ENCODE results near the gene ESR2.
A peak's percentile ranks its signal among the peaks of the same experiment; 100 is the strongest.

The ESR2 gene

DNA sequence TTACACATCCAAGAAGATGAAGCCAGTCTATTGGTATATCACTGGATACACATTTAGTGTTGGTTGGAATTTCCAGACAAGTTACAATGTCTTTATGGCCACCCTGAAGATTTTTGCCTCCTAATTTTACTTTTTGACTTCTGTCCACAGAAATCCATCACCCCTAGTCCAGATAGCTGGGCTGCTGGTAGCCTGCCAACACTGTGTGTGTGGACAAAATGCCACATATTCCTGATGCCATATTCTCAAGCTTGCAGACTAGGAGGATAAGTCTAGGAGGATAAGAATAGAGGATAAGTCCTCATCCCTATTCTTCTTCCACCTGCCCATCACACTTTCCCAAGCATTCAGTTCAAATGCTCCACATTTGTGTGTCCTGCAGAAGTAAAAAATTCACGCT lies 4.6 kb downstream of the ESR2 start:
- Mint-ChIP-seq H3K4me1 (peaks cover 22% of the 10 kb centered on the region), H3K27ac (no peak overlapping the region), H3K9me3 (no peaks in the 10 kb centered on the region), H3K4me3 (no peak overlapping the region), H3K27me3 (peaks cover 15% of the 10 kb centered on the region)
- DNase-seq, result no peak
- ATAC-seq, result no peak

DNA sequence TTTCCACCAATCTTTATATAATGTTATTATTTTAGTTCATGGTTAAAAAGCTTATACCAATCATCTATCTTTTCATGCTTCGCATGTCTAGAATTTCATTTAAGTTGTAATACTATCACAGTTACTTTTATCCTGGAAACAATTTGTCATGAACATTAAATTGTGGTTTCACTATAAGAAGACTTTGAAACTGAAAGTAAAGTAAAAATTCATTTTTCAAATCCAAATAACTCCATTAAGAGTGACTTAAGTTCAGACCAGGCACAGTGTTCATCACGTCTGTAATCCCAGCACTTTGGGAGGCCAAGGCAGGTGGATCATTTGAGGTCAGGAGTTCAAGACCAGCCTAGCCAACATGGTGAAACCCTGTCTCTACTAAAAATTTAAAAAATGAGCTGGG lies 12.4 kb downstream of the ESR2 start:
- Mint-ChIP-seq H3K4me1 (peaks cover 28% of the 10 kb centered on the region), H3K27ac (peak overlapping the region; percentile 38 to 95), H3K27me3 (no peaks in the 10 kb centered on the region), H3K4me3 (peak overlapping the region; percentile 1 to 61), H3K9me3 (no peaks in the 10 kb centered on the region)
- DNase-seq, result no peak
- peak; percentile 34 for ATAC-seq

DNA sequence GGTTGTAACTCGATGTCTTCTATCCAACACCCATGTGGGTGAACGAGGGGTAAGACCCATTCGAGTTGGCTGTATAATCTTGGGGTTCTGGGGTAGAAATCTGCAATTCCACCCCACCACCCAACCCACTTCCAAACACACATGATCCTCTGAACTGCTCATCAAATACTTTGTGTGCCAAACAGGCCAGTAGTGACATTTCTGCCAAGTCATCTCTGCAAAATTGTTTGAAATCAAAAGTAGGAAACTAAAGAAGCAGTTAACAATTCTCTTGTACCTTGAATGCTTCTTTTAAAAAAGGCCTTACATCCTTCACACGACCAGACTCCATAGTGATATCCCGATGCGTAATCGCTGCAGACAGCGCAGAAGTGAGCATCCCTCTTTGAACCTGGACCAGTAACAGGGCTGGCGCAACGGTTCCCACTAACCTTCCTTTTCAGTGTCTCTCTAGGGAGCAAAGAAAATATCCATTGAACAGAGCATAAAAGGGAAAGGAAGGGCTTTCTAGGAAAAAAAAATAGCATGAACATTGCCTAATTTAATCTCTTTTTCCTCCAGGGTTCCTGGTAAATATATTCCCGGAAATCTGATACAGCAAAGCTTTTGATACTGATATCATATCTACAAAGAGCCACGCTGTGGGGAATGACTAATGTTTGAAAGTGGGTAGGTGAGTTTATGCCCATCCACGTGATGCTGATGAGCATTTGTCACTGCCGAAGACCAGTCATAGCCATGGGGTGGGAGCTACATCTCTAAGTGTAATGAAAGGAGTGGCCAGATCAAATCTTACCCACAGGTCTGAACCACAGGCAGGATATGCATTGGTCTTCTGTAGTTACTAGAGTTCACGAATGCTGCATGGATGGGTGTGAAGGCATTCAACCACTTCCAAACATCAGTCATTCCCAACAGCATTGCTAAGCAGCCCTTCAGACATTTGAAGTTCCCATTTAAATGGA lies 14.2 kb downstream of the ESR2 start:
- DNase-seq (peak; percentile 10 to 46), ATAC-seq (peak; percentile 97)
- H3K4me3 Mint-ChIP-seq, result peak overlapping the region in 1 of 2 donors; percentile 3
- peaks cover 28% of the 10 kb centered on the region for H3K4me1 Mint-ChIP-seq
- peak overlapping the region; percentile 37 to 60 for H3K27ac Mint-ChIP-seq
- no peaks in the 10 kb centered on the region for H3K27me3 Mint-ChIP-seq
- H3K9me3 Mint-ChIP-seq, result no peaks in the 10 kb centered on the region

DNA sequence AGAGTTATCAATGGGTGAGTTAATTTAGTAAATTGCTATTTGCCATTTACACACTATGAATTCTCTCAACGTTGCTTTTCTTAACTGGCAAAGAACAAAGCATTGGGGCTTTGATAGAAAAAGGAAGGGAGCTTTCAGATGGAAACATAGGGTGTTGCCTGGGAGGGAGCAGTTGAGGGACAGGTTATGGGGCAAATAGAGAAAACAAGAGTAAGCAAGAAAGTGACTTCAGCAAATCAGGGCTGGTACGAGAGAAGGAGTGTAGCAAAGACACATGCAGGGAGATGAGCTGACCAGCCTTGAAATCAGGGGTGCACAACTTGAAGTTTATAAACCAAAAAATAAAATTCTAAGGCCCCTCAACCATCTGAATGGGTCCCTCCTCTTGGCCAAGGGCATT lies 15.7 kb downstream of the ESR2 start:
- Mint-ChIP-seq H3K9me3 (no peaks in the 10 kb centered on the region), H3K27ac (peak overlapping the region in 1 of 2 donors; percentile 42), H3K4me1 (peaks cover 28% of the 10 kb centered on the region), H3K27me3 (no peaks in the 10 kb centered on the region), H3K4me3 (no peak overlapping the region)
- no peak for DNase-seq
- ATAC-seq, result no peak

DNA sequence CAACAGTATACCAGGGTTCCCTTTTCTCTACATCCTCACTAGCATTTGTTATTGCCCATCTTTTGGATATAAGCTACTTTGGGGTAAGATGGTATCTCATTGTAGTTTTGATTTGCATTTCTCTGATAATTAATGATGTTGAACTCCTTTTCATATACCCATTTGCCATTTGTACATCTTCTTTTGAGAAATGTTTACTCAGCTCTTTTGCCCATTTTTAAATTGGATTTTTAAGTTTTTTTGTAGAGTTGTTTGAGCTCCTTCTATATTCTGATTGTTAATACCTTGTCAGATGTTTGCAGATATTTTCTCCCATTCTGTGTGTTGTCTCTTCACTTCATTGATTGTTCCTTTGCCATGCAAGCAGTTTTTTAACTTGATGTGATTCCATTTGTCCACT lies 22.2 kb downstream of the ESR2 start:
- DNase-seq, result no peak
- Mint-ChIP-seq H3K9me3 (no peaks in the 10 kb centered on the region), H3K4me1 (peaks cover 15% of the 10 kb centered on the region), H3K27ac (no peak overlapping the region), H3K4me3 (no peak overlapping the region), H3K27me3 (peaks cover 7% of the 10 kb centered on the region)
- no peak for ATAC-seq

DNA sequence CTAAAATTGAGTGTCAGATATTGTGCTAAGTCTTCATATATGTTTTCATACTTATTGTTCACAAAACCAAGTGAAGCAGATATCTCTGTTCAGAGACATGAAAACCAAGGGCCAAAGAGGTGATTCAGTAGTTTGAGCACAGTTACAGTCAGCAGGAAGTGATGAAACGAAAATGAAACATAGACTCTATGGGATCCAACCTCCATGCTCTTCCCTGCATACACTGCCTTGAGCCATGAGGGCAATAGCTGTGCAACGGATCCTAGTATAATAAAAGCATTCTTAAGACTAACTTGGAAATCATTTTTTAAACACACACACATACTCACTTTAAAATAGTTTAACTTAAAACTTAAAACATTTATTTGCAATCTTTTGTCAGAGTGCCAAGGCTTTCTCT lies 27.9 kb downstream of the ESR2 start:
- no peaks in the 10 kb centered on the region for H3K9me3 Mint-ChIP-seq
- H3K4me1 Mint-ChIP-seq, result peaks cover 32% of the 10 kb centered on the region
- H3K27me3 Mint-ChIP-seq, result no peaks in the 10 kb centered on the region
- peak overlapping the region in 1 of 2 donors; percentile 5 for H3K27ac Mint-ChIP-seq
- ATAC-seq, result peak; percentile 78
- no peak for DNase-seq
- no peak overlapping the region for H3K4me3 Mint-ChIP-seq

DNA sequence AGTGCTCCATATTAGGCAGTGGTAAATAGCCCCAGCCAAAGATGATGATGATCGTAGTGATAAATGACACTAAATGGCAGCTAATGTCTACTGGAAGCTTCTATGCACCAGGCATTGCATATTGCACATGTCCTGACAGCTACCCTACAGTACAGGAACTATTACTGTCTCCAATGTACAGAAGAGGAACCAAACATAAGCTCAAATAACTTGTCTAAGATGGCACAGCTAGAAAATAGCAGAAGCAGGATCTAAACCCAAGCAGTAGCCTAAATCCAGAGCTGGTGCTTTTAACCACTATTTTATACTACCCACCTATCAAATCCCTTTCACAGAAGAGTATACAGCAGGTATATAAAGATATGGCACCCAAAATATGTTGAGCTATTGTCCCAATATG lies 28.9 kb downstream of the ESR2 start:
- Mint-ChIP-seq H3K4me1 (peaks cover 31% of the 10 kb centered on the region), H3K27me3 (no peaks in the 10 kb centered on the region), H3K4me3 (no peak overlapping the region), H3K27ac (no peak overlapping the region), H3K9me3 (no peaks in the 10 kb centered on the region)
- ATAC-seq (no peak), DNase-seq (no peak)

DNA sequence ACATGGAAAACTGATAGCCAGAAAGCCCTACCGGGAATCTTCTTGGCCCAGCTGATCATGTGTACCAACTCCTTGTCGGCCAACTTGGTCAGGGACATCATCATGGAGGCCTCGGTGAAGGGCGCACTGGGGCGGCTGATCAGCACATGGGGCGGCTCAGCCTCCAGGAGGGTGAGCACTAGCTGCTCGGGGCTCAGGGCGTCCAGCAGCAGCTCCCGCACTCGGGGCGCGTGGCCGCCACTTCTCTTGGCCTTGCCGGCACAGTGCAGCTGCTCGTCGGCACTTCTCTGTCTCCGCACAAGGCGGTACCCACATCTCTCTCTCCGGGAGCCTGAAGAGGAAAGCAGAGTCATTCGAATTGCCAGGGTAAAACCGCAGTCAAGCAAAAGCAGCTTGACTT lies 33.8 kb downstream of the ESR2 start:
- no peak for ATAC-seq

DNA sequence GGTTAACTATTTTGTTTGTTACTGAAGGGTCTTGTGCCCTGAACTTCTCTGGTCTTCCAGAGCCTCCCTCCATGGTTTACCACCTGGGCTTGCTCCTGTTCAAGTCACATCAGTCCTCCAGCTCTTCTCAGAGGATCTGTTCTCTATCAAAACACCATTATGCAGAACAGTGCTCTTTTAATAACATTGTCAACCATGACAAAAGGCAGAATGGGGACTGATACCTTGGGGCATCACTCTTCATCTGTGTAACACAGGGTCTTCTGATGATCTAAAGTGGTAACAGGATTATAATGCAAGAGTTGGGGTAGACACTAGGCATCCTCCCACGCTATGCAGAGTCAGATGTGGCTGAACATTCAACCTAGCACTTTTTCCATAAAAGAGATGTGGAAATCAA lies 38.4 kb downstream of the ESR2 start:
- Mint-ChIP-seq H3K27me3 (no peaks in the 10 kb centered on the region), H3K27ac (no peak overlapping the region), H3K4me1 (no peaks in the 10 kb centered on the region), H3K4me3 (no peak overlapping the region), H3K9me3 (no peaks in the 10 kb centered on the region)
- DNase-seq (no peak), ATAC-seq (no peak)

More for the DNA sequence above, 33.8 kb downstream of the ESR2 start:
- no peak overlapping the region for H3K27ac Mint-ChIP-seq
- no peaks in the 10 kb centered on the region for H3K9me3 Mint-ChIP-seq
- H3K4me3 Mint-ChIP-seq, result no peak overlapping the region
- H3K27me3 Mint-ChIP-seq, result no peaks in the 10 kb centered on the region
- DNase-seq, result no peak
- H3K4me1 Mint-ChIP-seq, result peaks cover under 1% of the 10 kb centered on the region

DNA sequence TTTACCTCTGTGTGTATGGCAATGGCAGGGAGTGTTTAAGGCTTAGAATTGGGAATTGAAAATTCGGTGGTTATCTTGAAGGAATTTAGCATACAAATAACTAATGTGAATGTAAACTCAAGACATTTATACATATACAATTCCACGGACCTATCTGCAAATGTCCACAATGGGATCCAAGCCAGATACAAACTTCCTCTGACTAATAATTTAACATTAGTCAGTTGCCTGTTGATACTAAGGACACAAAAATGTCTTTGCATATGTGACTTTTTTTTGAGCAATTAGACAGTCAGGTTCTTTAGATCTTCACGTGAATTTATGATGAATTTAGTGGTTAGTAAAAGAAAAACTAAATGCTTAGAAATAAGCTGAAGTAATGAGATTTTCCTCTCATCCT lies 40.5 kb downstream of the ESR2 start:
- DNase-seq (no peak), ATAC-seq (no peak)
- no peaks in the 10 kb centered on the region for H3K27me3 Mint-ChIP-seq
- H3K27ac Mint-ChIP-seq, result no peak overlapping the region
- H3K9me3 Mint-ChIP-seq, result no peaks in the 10 kb centered on the region
- no peak overlapping the region for H3K4me3 Mint-ChIP-seq
- no peaks in the 10 kb centered on the region for H3K4me1 Mint-ChIP-seq

DNA sequence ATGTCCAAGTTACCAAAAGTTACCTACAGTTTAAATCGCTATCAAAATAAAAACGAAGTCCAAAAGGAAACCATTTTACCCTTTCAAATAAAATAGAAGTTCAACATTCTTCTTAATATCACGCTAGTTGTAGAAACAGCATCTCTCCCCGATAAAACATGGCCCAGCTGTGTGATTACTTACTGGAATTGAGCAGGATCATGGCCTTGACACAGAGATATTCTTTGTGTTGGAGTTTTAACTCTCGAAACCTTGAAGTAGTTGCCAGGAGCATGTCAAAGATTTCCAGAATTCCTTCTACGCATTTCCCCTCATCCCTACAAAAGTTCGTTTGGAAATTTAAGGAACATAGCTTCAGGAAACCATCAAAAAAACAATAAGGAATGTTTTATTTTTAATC lies 44.8 kb downstream of the ESR2 start:
- ATAC-seq (no peak), DNase-seq (no peak)
- no peak overlapping the region for H3K27ac Mint-ChIP-seq
- no peaks in the 10 kb centered on the region for H3K4me1 Mint-ChIP-seq
- H3K9me3 Mint-ChIP-seq, result no peaks in the 10 kb centered on the region
- no peak overlapping the region for H3K4me3 Mint-ChIP-seq
- H3K27me3 Mint-ChIP-seq, result no peaks in the 10 kb centered on the region

DNA sequence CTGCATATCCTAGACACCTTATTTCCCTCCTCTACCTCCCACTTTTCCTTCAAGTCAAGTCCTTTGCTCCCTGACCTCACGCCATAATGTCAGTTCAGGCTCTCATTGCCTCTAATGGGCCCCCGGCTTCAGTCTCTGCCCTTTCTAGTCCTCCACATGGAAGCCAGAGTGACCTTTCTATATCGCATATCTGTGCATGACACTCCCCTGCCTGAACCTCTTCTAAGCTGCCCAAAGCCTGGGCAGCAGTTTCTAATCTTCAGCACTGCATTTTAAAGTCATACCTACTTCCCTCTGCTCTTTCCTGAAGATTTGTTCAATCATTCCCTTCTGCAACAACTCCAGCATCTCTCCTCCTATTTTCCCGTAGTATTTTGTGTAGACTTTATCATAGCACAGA lies 45.5 kb downstream of the ESR2 start:
- DNase-seq, result no peak
- Mint-ChIP-seq H3K4me3 (no peak overlapping the region), H3K27me3 (no peaks in the 10 kb centered on the region), H3K4me1 (no peaks in the 10 kb centered on the region), H3K9me3 (no peaks in the 10 kb centered on the region), H3K27ac (no peak overlapping the region)
- no peak for ATAC-seq

DNA sequence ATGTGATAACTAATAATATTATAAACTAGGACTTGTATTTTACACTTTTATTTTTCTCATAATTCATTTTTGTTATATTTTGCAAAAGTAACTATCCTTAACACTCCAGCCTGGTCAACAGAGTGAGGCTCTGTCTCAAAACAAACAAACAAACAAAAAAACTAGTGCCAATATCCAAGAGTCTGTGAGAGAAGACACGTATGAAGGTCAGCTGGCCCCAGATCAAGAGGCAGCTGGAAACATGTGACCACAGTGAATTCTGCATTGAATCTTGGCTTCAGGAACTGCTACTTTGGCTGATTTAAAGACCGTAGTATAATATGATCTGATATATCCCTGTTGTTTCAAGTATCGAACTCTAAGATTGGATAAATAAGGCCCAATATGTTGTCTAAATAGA lies 47.0 kb downstream of the ESR2 start:
- Mint-ChIP-seq H3K27ac (no peak overlapping the region), H3K4me3 (no peak overlapping the region), H3K4me1 (no peaks in the 10 kb centered on the region), H3K27me3 (peaks cover 7% of the 10 kb centered on the region), H3K9me3 (no peaks in the 10 kb centered on the region)
- no peak for DNase-seq
- no peak for ATAC-seq

DNA sequence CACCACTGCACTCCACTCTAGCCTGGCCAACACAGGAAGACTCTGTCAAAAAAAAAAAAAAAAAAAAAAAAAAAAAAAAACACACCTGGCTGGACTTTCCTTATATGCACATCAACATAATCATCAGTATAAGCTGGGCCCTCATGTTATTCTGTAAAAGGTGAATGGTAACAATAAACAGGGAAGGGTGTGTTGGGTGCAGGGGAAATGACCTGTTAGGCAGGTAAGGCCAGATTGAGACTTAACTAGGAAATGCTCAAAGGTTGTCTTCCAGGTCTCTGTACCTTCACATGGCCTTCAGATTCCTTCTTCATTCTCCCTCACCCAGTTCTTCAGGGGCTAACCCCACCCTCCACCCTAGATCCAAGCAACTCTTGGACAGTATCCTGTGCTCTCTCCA lies 47.5 kb downstream of the ESR2 start:
- Mint-ChIP-seq H3K9me3 (no peaks in the 10 kb centered on the region), H3K4me1 (no peaks in the 10 kb centered on the region), H3K4me3 (no peak overlapping the region), H3K27me3 (peaks cover 7% of the 10 kb centered on the region), H3K27ac (no peak overlapping the region)
- DNase-seq, result no peak
- no peak for ATAC-seq

DNA sequence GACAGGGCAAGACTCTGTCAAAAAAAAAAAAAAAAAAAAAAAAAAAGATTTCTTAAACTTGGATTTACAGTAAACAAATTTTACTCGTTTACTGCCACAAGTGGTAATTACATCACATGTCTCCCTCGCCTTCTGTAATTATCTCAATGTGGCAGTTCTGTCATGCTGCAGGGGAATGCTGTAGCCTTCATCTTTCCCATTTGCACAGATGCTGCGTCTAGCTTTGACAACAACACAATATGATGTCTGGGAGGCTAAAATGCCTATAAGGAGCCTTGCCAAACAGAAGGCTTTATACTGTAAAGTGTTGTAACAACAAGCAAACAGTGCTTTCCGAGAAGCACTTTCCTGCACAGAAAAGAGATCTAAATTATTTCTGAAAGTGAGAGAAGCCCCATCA lies 48.7 kb downstream of the ESR2 start:
- DNase-seq (no peak), ATAC-seq (no peak)
- Mint-ChIP-seq H3K4me3 (no peak overlapping the region), H3K9me3 (no peaks in the 10 kb centered on the region), H3K27ac (no peak overlapping the region), H3K4me1 (no peaks in the 10 kb centered on the region), H3K27me3 (peaks cover 9% of the 10 kb centered on the region)

DNA sequence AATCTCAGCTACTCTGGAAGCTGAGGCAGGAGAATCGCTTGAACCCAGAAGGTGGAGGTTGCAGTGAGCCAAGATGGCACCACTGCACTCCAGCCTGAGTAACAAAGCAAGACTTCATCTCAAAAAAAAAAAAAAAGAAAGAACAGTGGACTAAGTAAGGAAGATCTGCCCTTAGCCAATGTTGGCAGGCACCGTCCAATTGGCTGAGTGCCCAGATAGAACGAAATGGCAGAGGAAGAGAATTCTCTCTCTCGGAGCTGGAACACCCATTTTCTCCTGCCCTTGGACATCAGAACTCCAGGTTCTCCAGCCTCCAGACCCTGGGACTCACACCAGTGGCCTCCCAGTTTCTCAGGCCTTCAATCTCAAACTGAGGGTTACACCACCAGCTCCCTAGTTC lies 49.9 kb downstream of the ESR2 start:
- no peak overlapping the region for H3K27ac Mint-ChIP-seq
- peaks cover 15% of the 10 kb centered on the region for H3K27me3 Mint-ChIP-seq
- H3K4me3 Mint-ChIP-seq, result no peak overlapping the region
- H3K9me3 Mint-ChIP-seq, result no peaks in the 10 kb centered on the region
- DNase-seq (no peak), ATAC-seq (no peak)
- no peaks in the 10 kb centered on the region for H3K4me1 Mint-ChIP-seq

DNA sequence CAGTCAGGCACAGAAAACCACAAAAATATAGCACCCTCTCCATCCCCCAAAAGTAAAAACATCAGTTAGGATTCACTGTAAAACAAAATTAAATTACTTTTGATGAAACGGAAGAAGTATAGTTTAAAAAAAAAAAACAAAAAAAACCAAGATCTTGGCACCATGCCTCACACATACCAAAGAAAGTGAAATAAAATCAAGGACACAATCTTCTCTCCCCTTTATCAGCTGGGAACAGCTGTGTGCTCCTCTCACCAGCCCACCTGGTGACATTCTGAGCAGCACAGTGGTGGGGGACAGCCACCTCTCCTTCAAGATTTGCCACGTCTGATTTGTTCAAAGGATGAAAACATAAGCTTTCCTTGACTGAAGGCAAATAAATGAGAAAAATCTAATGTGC lies 55.5 kb downstream of the ESR2 start:
- Mint-ChIP-seq H3K4me1 (peaks cover under 1% of the 10 kb centered on the region), H3K4me3 (no peak overlapping the region), H3K27ac (no peak overlapping the region), H3K27me3 (peaks cover 23% of the 10 kb centered on the region), H3K9me3 (no peaks in the 10 kb centered on the region)
- ATAC-seq, result no peak
- no peak for DNase-seq
